ENCODE measurements around the gene E2F6. TPM values are rescaled to one million over a fixed set of nuclear protein-coding genes. Genes with fewer than 3 reads are reported as not detected.

E2F6 gene
- total and polyA plus RNA-seq, 8 donors = 8.7 to 21.7 (median 18.1) TPM

- intact Hi-C loops (cut with DNase I) = no loop called here
- Histone ChIP-seq H3K27ac (no peak overlapping the region), H3K27me3 (peaks cover 0 to 5% of the 10 kb centered on the region in 2 donors), H3K4me3 (no peak overlapping the region), H3K9me3 (no peaks in the 10 kb centered on the region), H3K4me1 (no peaks in the 10 kb centered on the region), H3K36me3 (no peaks in the 10 kb centered on the region)
- DNase-seq = no peak
- no peak for TF ChIP-seq CTCF (IDR thresholded peaks at IDR 0.05)
- ATAC-seq = no peak
Measured at GRCh38 chr2:11507517-11507916, 41.6 kb upstream of the E2F6 start.

- no peak for ATAC-seq
- no peak overlapping the region for H3K4me3 ChIP-seq
- H3K9me3 ChIP-seq = no peaks in the 10 kb centered on the region
- no peaks in the 10 kb centered on the region for H3K36me3 ChIP-seq
- intact Hi-C loops (cut with DNase I) = no loop called here
- TF ChIP-seq CTCF (IDR thresholded peaks at IDR 0.05) = no peak
- H3K27me3 ChIP-seq = peaks cover 0 to 5% of the 10 kb centered on the region in 2 donors
- no peak for DNase-seq
- H3K27ac ChIP-seq = no peak overlapping the region
- H3K4me1 ChIP-seq = no peaks in the 10 kb centered on the region
Measured at GRCh38 chr2:11506611-11506969, 40.6 kb upstream of the E2F6 start.

GRCh38 chr2:11505652-11506610, 40.0 kb upstream of the E2F6 start:
- Histone ChIP-seq H3K9me3 (no peaks in the 10 kb centered on the region), H3K4me1 (no peaks in the 10 kb centered on the region), H3K4me3 (no peak overlapping the region), H3K27me3 (peaks cover 0 to 5% of the 10 kb centered on the region in 2 donors), H3K27ac (no peak overlapping the region), H3K36me3 (no peaks in the 10 kb centered on the region)
- ATAC-seq = no peak
- intact Hi-C loops (cut with DNase I) = no loop called here
- DNase-seq = no peak
- no peak for TF ChIP-seq CTCF (IDR thresholded peaks at IDR 0.05)

GRCh38 chr2:11503354-11503927, 37.5 kb upstream of the E2F6 start:
- TF ChIP-seq CTCF (IDR thresholded peaks at IDR 0.05) = no peak
- intact Hi-C loops (cut with DNase I) = no loop called here
- peaks cover 0 to 9% of the 10 kb centered on the region in 2 donors for H3K27me3 ChIP-seq
- ATAC-seq = no peak
- no peak overlapping the region for H3K27ac ChIP-seq
- no peaks in the 10 kb centered on the region for H3K9me3 ChIP-seq
- no peak for DNase-seq
- no peak overlapping the region for H3K4me3 ChIP-seq
- no peaks in the 10 kb centered on the region for H3K36me3 ChIP-seq
- H3K4me1 ChIP-seq = no peaks in the 10 kb centered on the region

- Histone ChIP-seq H3K4me3 (no peak overlapping the region), H3K4me1 (no peaks in the 10 kb centered on the region), H3K9me3 (no peaks in the 10 kb centered on the region), H3K27ac (no peak overlapping the region), H3K27me3 (peaks cover 0 to 12% of the 10 kb centered on the region in 2 donors), H3K36me3 (no peaks in the 10 kb centered on the region)
- DNase-seq (no peak), ATAC-seq (no peak)
- intact Hi-C loops (cut with DNase I) = no loop called here
- TF ChIP-seq CTCF (IDR thresholded peaks at IDR 0.05) = no peak
Measured at GRCh38 chr2:11502740-11503292, 36.9 kb upstream of the E2F6 start.

All from left lung (tissue), 10 donors.